OCI-LY1 (cell line): Measurements from ENCODE around the gene WWC2.

Experiments
- EZH2 ChIP-seq: fragments of 200-600 bp; sonication (generic), shearing (Covaris generic); IDR thresholded peaks from 2 replicates; pipeline ENCODE4 v1.8.0; 2017; ENCODE audit warnings: borderline replicate concordance, mixed run types, mild to moderate bottlenecking, antibody characterized with exemption, low read length, moderate library complexity, mixed read lengths
- TF ChIP-seq, protein P1 (sequence below): fragments of 200-600 bp; sonication (generic), shearing (Covaris generic); IDR thresholded peaks from 2 replicates; pipeline ENCODE4 v1.5.1; 2017; ENCODE audit warnings: mild to moderate bottlenecking, antibody characterized with exemption, low read length, moderate library complexity, mixed read lengths

DNA sequence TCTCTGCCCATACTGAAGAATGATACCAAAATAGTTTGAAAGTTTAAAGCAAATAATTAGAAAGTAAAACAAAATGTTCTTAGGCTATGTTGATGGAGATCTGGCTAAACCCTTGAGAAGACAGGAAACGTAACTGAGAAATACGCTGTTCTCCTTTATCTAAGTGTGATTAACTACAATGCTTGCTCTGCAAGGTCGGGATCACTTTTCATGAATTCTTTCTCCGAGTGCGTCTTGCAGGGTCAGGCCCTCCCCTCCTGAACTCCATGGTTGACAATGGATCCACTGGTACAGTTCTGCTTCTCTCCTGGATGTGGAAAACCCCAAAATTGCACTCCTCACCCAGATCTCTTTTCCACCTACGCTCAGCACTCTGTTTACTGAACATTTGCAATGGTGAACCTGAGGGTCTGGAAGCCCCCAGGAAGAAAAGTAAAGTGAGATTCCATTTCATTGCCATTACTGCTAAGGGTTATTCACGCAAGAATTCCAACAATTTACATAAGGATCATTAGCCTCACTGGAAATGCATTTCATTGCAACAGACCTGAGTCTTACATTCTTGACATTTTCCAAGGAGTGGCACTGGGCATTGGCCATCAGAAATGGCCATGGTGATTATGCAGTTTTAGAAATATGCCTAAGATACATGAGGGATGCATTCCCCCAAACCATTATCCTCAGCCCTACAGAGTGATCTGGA lies 24.6 kb upstream of the WWC2 start:
- TF ChIP-seq, protein P1, sequence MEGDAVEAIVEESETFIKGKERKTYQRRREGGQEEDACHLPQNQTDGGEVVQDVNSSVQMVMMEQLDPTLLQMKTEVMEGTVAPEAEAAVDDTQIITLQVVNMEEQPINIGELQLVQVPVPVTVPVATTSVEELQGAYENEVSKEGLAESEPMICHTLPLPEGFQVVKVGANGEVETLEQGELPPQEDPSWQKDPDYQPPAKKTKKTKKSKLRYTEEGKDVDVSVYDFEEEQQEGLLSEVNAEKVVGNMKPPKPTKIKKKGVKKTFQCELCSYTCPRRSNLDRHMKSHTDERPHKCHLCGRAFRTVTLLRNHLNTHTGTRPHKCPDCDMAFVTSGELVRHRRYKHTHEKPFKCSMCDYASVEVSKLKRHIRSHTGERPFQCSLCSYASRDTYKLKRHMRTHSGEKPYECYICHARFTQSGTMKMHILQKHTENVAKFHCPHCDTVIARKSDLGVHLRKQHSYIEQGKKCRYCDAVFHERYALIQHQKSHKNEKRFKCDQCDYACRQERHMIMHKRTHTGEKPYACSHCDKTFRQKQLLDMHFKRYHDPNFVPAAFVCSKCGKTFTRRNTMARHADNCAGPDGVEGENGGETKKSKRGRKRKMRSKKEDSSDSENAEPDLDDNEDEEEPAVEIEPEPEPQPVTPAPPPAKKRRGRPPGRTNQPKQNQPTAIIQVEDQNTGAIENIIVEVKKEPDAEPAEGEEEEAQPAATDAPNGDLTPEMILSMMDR: no peak
- no peak for TF ChIP-seq EZH2
